ENCODE data around the gene RHBDL1. TPM values are rescaled to one million over a fixed set of nuclear protein-coding genes. Genes with fewer than 3 reads are reported as not detected.

RHBDL1 gene
- total and polyA plus RNA-seq, 9 of the 15 experiments (the other 6 are each of a cell fraction or from before 2014, with no cell fraction given): 0.03 to 5.6 (median 1.3) TPM; not detected in 1

- DNase-seq (ENCODE audit: extremely low read depth in 1 of 4, low spot score in 3 of 4) (no peak), ATAC-seq (no peak), FAIRE-seq (no peak)
- Histone ChIP-seq H3K9me1 (ENCODE audit: control insufficient read depth, insufficient read depth, low read length) (no peaks in the 10 kb centered on the region), H3K4me3 (no peak overlapping the region), H3K4me2 (ENCODE audit: insufficient read depth, low read length) (no peak overlapping the region), H4K20me1 (replicated peaks; ENCODE audit: control insufficient read depth, insufficient read depth, low read length) (no peaks in the 10 kb centered on the region), H3K4me1 (replicated peaks in 1 of 2; ENCODE audit: control insufficient read depth in 2 of 2, insufficient read depth in 2 of 2, low read length in 2 of 2) (peaks cover 0 to 89% of the 10 kb centered on the region in 2 experiments; a peak in 2 of 5 replicates), H3K36me3 (ENCODE audit: control insufficient read depth, insufficient read depth, low read length) (no peaks in the 10 kb centered on the region), H3K27ac (ENCODE audit: extremely low read depth, low read depth, low read length) (no peak overlapping the region), H3K79me2 (ENCODE audit: control insufficient read depth, insufficient read depth, low read length) (no peaks in the 10 kb centered on the region), H3K27me3 (ENCODE audit: control insufficient read depth in 2 of 2, insufficient read depth in 2 of 2, low read length in 2 of 2) (no peaks in the 10 kb centered on the region), H3K9me3 (replicated peaks; ENCODE audit: control insufficient read depth, insufficient read depth, low read depth, low read length) (no peaks in the 10 kb centered on the region), H2AFZ (ENCODE audit: low read depth, low read length) (no peak overlapping the region), H3K9ac (ENCODE audit: insufficient read depth in 1 of 2, low read depth in 2 of 2, low read length in 2 of 2) (peak overlapping the region in 1 of 2 experiments; percentile 17; a peak in 1 of 4 replicates)
- CTCF ChIA-PET (ENCODE audit: low intra/inter-chr PET ratio): no interaction called here
- no TSS peak for BruUV-seq (replicated peaks)
- intact Hi-C loops (cut with micrococcal nuclease) (no loop called here), in situ Hi-C loops (cut with MboI) (no loop called here)
- 56% methylated on average over 10 of the region's 12 CpGs for WGBS (ENCODE audit: insufficient coverage, low coverage, missing lambda C conversion rate)
- POLR2A ChIA-PET: interaction anchor here (0.5 to 0.6 kb wide), 3 partner anchors 70 to 94 kb away, joined by 3 to 4 read pairs (median 3); no protein-coding TSS in a partner anchor
- TF ChIP-seq SIN3A (IDR thresholded peaks at IDR 0.05; ENCODE audit: borderline replicate concordance in 2 of 2, control insufficient read depth in 1 of 2, low read depth in 2 of 2, low read length in 2 of 2): no peak
- TF ChIP-seq PKNOX1 (IDR thresholded peaks at IDR 0.05): no peak
- no peak for TF ChIP-seq ZNF77 (CRISPR knock-in tag; IDR thresholded peaks at IDR 0.05)
- no peak for TF ChIP-seq FOXJ3 (CRISPR knock-in tag; IDR thresholded peaks at IDR 0.05)
- TF ChIP-seq ZHX1 (conservative IDR thresholded peaks at IDR 0.05; ENCODE audit: low read length): no peak
- no peak for TF ChIP-seq HNRNPL (IDR thresholded peaks at IDR 0.05; ENCODE audit: low read depth, low read length)
- no peak for TF ChIP-seq CBX3 (IDR thresholded peaks at IDR 0.05; ENCODE audit: borderline replicate concordance in 1 of 2, low read length in 2 of 2)
Observed at GRCh38 chr16:654034-654433, 21.4 kb upstream of the RHBDL1 start.

All from K562 (cell line).